Astrocyte of the spinal cord (primary cell): Measurements from ENCODE around the gene ATP23.
A peak's percentile ranks its signal among the peaks of the same experiment; 100 is the strongest.

ENCODE experiments used
- DNase-seq: peaks from one replicate; pipeline ENCODE4 v3.0.0; 2011; ENCODE audit warnings: low read depth, low spot score
- H3K4me3 ChIP-seq: 2 replicates; pipeline ENCODE4 v1.5.1; 2011; ENCODE audit warnings: low read depth, mild to moderate bottlenecking, low read length, moderate library complexity
- CTCF ChIP-seq: IDR thresholded peaks from 2 replicates; pipeline ENCODE4 v1.5.1; 2012; ENCODE audit warnings: low read depth, mild to moderate bottlenecking, low read length, inconsistent platforms
- in situ Hi-C: cut with HindIII; loops from 2 replicates; pipeline ENCODE4 v1.10.0; 2017; ENCODE audit warnings: low sequenced_read_pairs

Gene ATP23

GRCh38 chr12:57965766-57966165, 24.4 kb downstream of the ATP23 start:
- H3K4me3 ChIP-seq: no peak overlapping the region
- no peak for DNase-seq
- in situ Hi-C loops: no loop called here
- no peak for TF ChIP-seq CTCF

- in situ Hi-C loops: no loop called here
- no peak overlapping the region for H3K4me3 ChIP-seq
- no peak for TF ChIP-seq CTCF
- DNase-seq: no peak
Observed at GRCh38 chr12:57966536-57966935, 25.2 kb downstream of the ATP23 start.

DNA sequence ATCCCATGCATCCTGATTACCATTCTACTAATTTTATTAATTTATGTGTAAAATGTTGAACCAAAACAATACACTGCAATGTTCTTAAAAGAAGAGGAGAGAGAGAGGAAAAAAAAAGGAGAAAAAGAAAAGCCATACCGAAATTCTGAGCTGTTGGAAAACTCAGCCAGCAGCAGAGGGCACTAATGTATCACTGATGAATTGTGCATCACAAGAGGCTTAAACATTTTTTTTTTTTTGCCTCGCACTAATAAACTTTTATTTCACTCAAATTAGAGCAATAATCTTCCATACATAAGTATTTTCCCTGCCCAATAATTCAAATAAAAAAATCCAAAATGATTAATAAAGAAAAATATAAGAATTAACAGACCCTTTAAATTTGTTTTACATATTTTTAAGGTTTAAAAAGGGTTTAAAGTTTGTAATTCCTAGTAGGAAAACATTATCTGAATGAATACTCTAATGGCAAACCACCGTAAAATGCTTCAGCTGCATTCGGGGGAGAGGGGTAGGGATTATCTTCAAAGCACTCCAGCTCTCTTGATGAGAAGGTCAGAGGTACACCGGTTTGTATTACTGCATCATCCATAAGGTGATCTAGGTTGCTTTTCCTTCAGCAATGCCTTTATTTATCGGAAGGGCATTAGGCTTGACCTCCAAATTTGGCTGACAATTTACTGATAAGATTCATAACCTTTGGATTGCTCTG, 41.9 kb downstream of the ATP23 start:
- no peak overlapping the region for H3K4me3 ChIP-seq
- in situ Hi-C loops: no loop called here
- TF ChIP-seq CTCF: peak; percentile 61
- peak; percentile 58 for DNase-seq

- in situ Hi-C loops: no loop called here
- no peak for DNase-seq
- TF ChIP-seq CTCF: no peak
- H3K4me3 ChIP-seq: no peak overlapping the region
Observed at GRCh38 chr12:57983858-57984505, 42.6 kb downstream of the ATP23 start.

DNA sequence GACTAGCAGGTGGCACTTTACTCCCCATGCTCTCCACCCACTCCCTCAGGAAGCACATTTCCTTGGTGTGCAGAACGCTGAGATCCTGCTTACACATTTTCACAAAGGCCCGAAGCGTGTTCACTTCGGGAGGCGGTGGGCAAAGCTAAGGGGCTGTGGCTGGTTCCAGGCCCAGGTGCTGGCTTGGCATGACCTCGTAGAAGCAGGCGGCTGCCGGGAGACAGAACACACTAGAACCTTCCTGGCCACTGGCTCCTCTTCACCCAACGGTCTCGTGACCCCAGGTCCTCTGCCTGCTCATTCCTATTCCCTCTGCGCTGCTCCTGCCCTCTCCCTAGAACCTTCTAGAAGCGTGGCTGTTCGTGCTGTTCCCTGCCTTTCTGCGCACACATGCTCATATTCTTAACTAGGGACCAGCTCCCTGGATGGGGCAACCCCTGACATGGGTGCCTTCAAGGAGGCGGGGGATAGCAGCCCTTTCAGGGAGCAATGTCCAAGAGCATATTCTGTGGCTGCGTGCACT, 43.3 kb downstream of the ATP23 start:
- DNase-seq: no peak
- no peak overlapping the region for H3K4me3 ChIP-seq
- no peak for TF ChIP-seq CTCF
- in situ Hi-C loops: no loop called here

DNA sequence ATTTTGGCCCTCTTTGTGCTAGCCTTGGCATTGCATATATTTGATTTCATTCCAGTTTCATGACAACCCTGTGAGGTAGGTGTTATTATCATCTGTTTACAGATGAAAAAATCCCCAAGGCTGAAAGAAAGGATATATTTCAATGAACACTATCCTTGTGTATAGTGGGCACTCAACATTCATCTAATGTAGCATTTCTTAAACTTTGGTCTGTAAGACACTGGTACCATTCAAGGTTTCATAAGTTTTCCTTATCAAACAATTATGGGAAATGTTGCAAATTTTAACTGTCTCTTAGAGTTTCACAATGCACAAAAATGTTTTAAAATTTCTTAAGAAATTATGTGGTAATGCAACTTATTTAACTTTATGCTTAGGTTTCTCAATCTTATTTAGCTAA, 44.3 kb downstream of the ATP23 start:
- in situ Hi-C loops: no loop called here
- DNase-seq: no peak
- no peak for TF ChIP-seq CTCF

More for the DNA sequence above, 44.3 kb downstream of the ATP23 start:
- no peak overlapping the region for H3K4me3 ChIP-seq
